HepG2 (cell line): ENCODE measurements around the gene ICAM5. TPM values are rescaled to one million over a fixed set of nuclear protein-coding genes. Genes with fewer than 3 reads are reported as not detected.

Experiments used
- DPF2 ChIP-seq: sonication (generic); formaldehyde crosslinking; IDR thresholded peaks from 2 replicates; pipeline ENCODE4 v1.4.0; 2020; ENCODE audit warnings: mild to moderate bottlenecking, low read depth, missing genetic modification reagents, borderline replicate concordance
- FOXK2 ChIP-seq: fragments of 450-650 bp; IDR thresholded peaks from 2 replicates; pipeline ENCODE4 v1.6.1; 2016
- HDAC6 ChIP-seq: fragments of 200-600 bp; sonication (generic); IDR thresholded peaks from 2 replicates; pipeline ENCODE4 v1.7.0; 2017; ENCODE audit warnings: mild to moderate bottlenecking, antibody characterized with exemption, low read length, low read depth
- HNRNPLL ChIP-seq: fragments of 200-400 bp; formaldehyde crosslinking; IDR thresholded peaks from 2 replicates; pipeline ENCODE4 v1.6.1; 2017; ENCODE audit warnings: mild to moderate bottlenecking, low read depth, low read length; ENCODE audit not compliant: poor library complexity, severe bottlenecking
- IKZF1 ChIP-seq: fragments of 450-650 bp; IDR thresholded peaks from 2 replicates; pipeline ENCODE4 v1.7.1; 2016
- JDP2 ChIP-seq: sonication (generic); formaldehyde crosslinking; IDR thresholded peaks from 2 replicates; pipeline ENCODE4 v1.8.1; 2022; ENCODE audit warnings: missing genetic modification reagents, borderline replicate concordance
- JUN ChIP-seq: sonication (generic); formaldehyde crosslinking; IDR thresholded peaks from 2 replicates; pipeline ENCODE4 v1.4.0; 2020; ENCODE audit warnings: mild to moderate bottlenecking, missing genetic modification reagents
- MTF1 ChIP-seq: sonication (generic); formaldehyde crosslinking; IDR thresholded peaks from 2 replicates; pipeline ENCODE4 v1.5.0; 2020; ENCODE audit warnings: missing genetic modification reagents
- MXD4 ChIP-seq: IDR thresholded peaks from 2 replicates; pipeline ENCODE4 v1.6.1; 2016; ENCODE audit warnings: mild to moderate bottlenecking, missing biosample characterization, missing genetic modification reagents
- NAIF1 ChIP-seq: sonication (generic); formaldehyde crosslinking; IDR thresholded peaks from 2 replicates; pipeline ENCODE4 v1.5.0; 2020; ENCODE audit warnings: mild to moderate bottlenecking, missing genetic modification reagents, borderline replicate concordance
- NRL ChIP-seq: sonication (generic); formaldehyde crosslinking; IDR thresholded peaks from 2 replicates; pipeline ENCODE4 v1.5.0; 2020; ENCODE audit warnings: missing genetic modification reagents, mild to moderate bottlenecking, moderate library complexity, borderline replicate concordance
- POLR2A ChIP-seq, 2 experiments: IDR thresholded peaks; 2 replicates each; pipeline ENCODE4 v1.6.1; 2011; ENCODE audit warnings: low read depth in 2 of 2, low read length in 2 of 2, mild to moderate bottlenecking in 1 of 2, moderate library complexity in 1 of 2; ENCODE audit not compliant: insufficient read depth in 1 of 2
- RBM39 ChIP-seq: fragments of 200-400 bp; formaldehyde crosslinking; IDR thresholded peaks from one replicate; pipeline ENCODE4 v1.6.1; 2018; ENCODE audit warnings: antibody characterized with exemption, mild to moderate bottlenecking, low read depth, low read length; ENCODE audit not compliant: poor library complexity, severe bottlenecking
- REXO4 ChIP-seq: sonication (generic); formaldehyde crosslinking; IDR thresholded peaks from 2 replicates; pipeline ENCODE4 v1.8.0; 2022; ENCODE audit warnings: missing genetic modification reagents, mild to moderate bottlenecking, borderline replicate concordance
- SIN3B ChIP-seq: fragments of 150-350 bp; IDR thresholded peaks from 2 replicates; pipeline ENCODE4 v1.6.1; 2014; ENCODE audit warnings: low read length
- SMAD9 ChIP-seq: sonication (generic); formaldehyde crosslinking; IDR thresholded peaks from 2 replicates; pipeline ENCODE4 v1.5.1; 2020; ENCODE audit warnings: mild to moderate bottlenecking, missing genetic modification reagents
- SNAI1 ChIP-seq: sonication (generic); formaldehyde crosslinking; IDR thresholded peaks from 2 replicates; pipeline ENCODE4 v1.5.0; 2020; ENCODE audit warnings: mild to moderate bottlenecking, missing genetic modification reagents, borderline replicate concordance
- XRCC5 ChIP-seq: fragments of 200-400 bp; formaldehyde crosslinking; optimal IDR thresholded peaks from 2 replicates; pipeline ENCODE3; 2017; ENCODE audit warnings: mild to moderate bottlenecking, low read length
- ZBTB38 ChIP-seq: sonication (generic); formaldehyde crosslinking; IDR thresholded peaks from 2 replicates; pipeline ENCODE4 v1.5.1; 2020; ENCODE audit warnings: mild to moderate bottlenecking, missing genetic modification reagents
- ZBTB46 ChIP-seq: sonication (generic); formaldehyde crosslinking; IDR thresholded peaks from 2 replicates; pipeline ENCODE4 v1.4.0; 2020; ENCODE audit warnings: mild to moderate bottlenecking, missing genetic modification reagents, borderline replicate concordance
- ZNF124 ChIP-seq: sonication (generic); formaldehyde crosslinking; IDR thresholded peaks from 2 replicates; pipeline ENCODE4 v1.4.0; 2020; ENCODE audit warnings: missing genetic modification reagents
- ZNF224 ChIP-seq: sonication (generic); formaldehyde crosslinking; IDR thresholded peaks from 2 replicates; pipeline ENCODE4 v1.5.0; 2020; ENCODE audit warnings: mild to moderate bottlenecking, missing genetic modification reagents
- ZNF232 ChIP-seq: sonication (generic); formaldehyde crosslinking; IDR thresholded peaks from 2 replicates; pipeline ENCODE4 v1.4.0; 2020; ENCODE audit warnings: missing genetic modification reagents, borderline replicate concordance
- ZNF280B ChIP-seq: sonication (generic); formaldehyde crosslinking; IDR thresholded peaks from 2 replicates; pipeline ENCODE4 v1.5.0; 2020; ENCODE audit warnings: missing genetic modification reagents, mild to moderate bottlenecking, borderline replicate concordance
- ZNF350 ChIP-seq: sonication (generic); formaldehyde crosslinking; IDR thresholded peaks from 2 replicates; pipeline ENCODE4 v1.4.0; 2020; ENCODE audit warnings: mild to moderate bottlenecking, low read depth, missing genetic modification reagents, borderline replicate concordance
- ZNF430 ChIP-seq: sonication (generic); formaldehyde crosslinking; IDR thresholded peaks from 2 replicates; pipeline ENCODE4 v1.9.0; 2021; ENCODE audit warnings: mild to moderate bottlenecking, missing genetic modification reagents
- ZNF543 ChIP-seq: sonication (generic); formaldehyde crosslinking; IDR thresholded peaks from 2 replicates; pipeline ENCODE4 v1.4.0; 2020; ENCODE audit warnings: mild to moderate bottlenecking, missing genetic modification reagents
- ZNF703 ChIP-seq: sonication (generic); formaldehyde crosslinking; IDR thresholded peaks from 2 replicates; pipeline ENCODE4 v1.5.1; 2020; ENCODE audit warnings: missing genetic modification reagents, mild to moderate bottlenecking, moderate library complexity, borderline replicate concordance
- ZNF790 ChIP-seq: sonication (generic); formaldehyde crosslinking; IDR thresholded peaks from 2 replicates; pipeline ENCODE4 v1.8.0; 2022; ENCODE audit warnings: missing genetic modification reagents, mild to moderate bottlenecking, borderline replicate concordance
- polyA plus RNA-seq, 8 experiments: library from polyadenylated mRNA; depleted of rRNA in 3 of 8; stranded (reverse) in 7 of 8; unstranded in 1 of 8; fragments of >200 nt; fragmentation: Illumina TruSeq in 4 of 8; extraction: Trizol in 4 of 8; gene quantifications; 2 replicates each; pipeline versions ENCODE4 v1.2.1 to v1.2.3, GENCODE V29; 2011 to 2016; ENCODE audit warnings: low read depth in 4 of 8, missing spikeins in 1 of 8, mixed read lengths in 1 of 8; ENCODE audit not compliant: insufficient read depth in 1 of 8
- total RNA-seq, 5 experiments: library from RNA; depleted of rRNA; stranded (reverse); fragments of >200 nt; fragmentation: Illumina TruSeq; extraction: Trizol; gene quantifications; 2 replicates each; pipeline ENCODE4 v1.2.3, GENCODE V29; 2016; ENCODE audit warnings: low read depth in 1 of 5

Gene ICAM5
- total and polyA plus RNA-seq, 2 of the 13 experiments (the other 11 are each of a cell fraction or from before 2014, with no cell fraction given) = 0.46 to 1.6 TPM

- TF ChIP-seq ZNF350 (CRISPR knock-in tag) (0 out of 2 replicates have a peak, but pooled peaks have one; percentile 53), ZNF224 (CRISPR knock-in tag) (peak; percentile 86), HNRNPLL (peak; percentile 31), REXO4 (CRISPR knock-in tag) (0 out of 2 replicates have a peak, but pooled peaks have one; percentile 51), POLR2A (IDR thresholded peaks at IDR 0.05; ENCODE audit: insufficient read depth in 1 of 2, low read depth in 2 of 2, low read length in 2 of 2) (0 out of 4 replicates have a peak, but pooled peaks of 1 of the 2 experiments have one; percentile 8), ZNF280B (CRISPR knock-in tag) (peak; percentile 56; the same call in 1 of the 2 replicates), ZBTB46 (CRISPR knock-in tag) (no peak), SNAI1 (CRISPR knock-in tag) (peak; percentile 44; the same call in 1 of the 2 replicates), SIN3B (no peak), HDAC6 (no peak), NRL (CRISPR knock-in tag) (peak; percentile 89), NAIF1 (CRISPR knock-in tag) (no peak), FOXK2 (no peak), ZNF543 (CRISPR knock-in tag) (no peak), RBM39 (no peak), ZBTB38 (CRISPR knock-in tag) (peak; percentile 35; the same call in 1 of the 2 replicates), IKZF1 (no peak), ZNF790 (CRISPR knock-in tag) (no peak), MXD4 (CRISPR knock-in tag) (peak; percentile 67; the same call in 1 of the 2 replicates), ZNF703 (no peak; the same call in 1 of the 2 replicates), DPF2 (no peak), ZNF124 (CRISPR knock-in tag) (no peak), SMAD9 (CRISPR knock-in tag) (no peak), MTF1 (CRISPR knock-in tag) (0 out of 2 replicates have a peak, but pooled peaks have one; percentile 33), ZNF232 (peak; percentile 70; the same call in 1 of the 2 replicates), ZNF430 (CRISPR knock-in tag) (no peak), JDP2 (no peak), JUN (CRISPR knock-in tag) (no peak), XRCC5 (no peak)
These were observed 451 bp upstream of the ICAM5 start (continued) for GRCh38 chr19:10289167-10289835.
